HuH-7 (cell line): Measurements from ENCODE around the gene CYP39A1.

Experiments used
- DNase-seq: peaks from one replicate; pipeline ENCODE4 v3.0.0; 2011; ENCODE audit warnings: low spot score

The CYP39A1 gene

GRCh38 chr6:46590765-46591164 lies 61.9 kb downstream of the CYP39A1 start:
- DNase-seq: no peak

GRCh38 chr6:46586906-46587305 lies 65.7 kb downstream of the CYP39A1 start:
- no peak for DNase-seq

GRCh38 chr6:46584586-46584985 lies 68.0 kb downstream of the CYP39A1 start:
- DNase-seq: no peak

- no peak for DNase-seq
Observed at GRCh38 chr6:46583721-46584120, 68.9 kb downstream of the CYP39A1 start.

GRCh38 chr6:46583081-46583480 lies 69.5 kb downstream of the CYP39A1 start:
- no peak for DNase-seq

GRCh38 chr6:46581459-46582177 lies 71.0 kb downstream of the CYP39A1 start:
- DNase-seq: no peak

GRCh38 chr6:46575530-46575929 lies 77.1 kb downstream of the CYP39A1 start:
- no peak for DNase-seq

- no peak for DNase-seq
Observed at GRCh38 chr6:46573140-46573539, 79.5 kb downstream of the CYP39A1 start.

GRCh38 chr6:46565531-46565930 lies 87.1 kb downstream of the CYP39A1 start:
- no peak for DNase-seq

- DNase-seq: no peak
Observed at GRCh38 chr6:46563924-46564323, 88.7 kb downstream of the CYP39A1 start.

GRCh38 chr6:46556053-46556452 lies 96.6 kb downstream of the CYP39A1 start:
- no peak for DNase-seq

- DNase-seq: no peak
Observed at GRCh38 chr6:46555129-46555528, 97.5 kb downstream of the CYP39A1 start.

GRCh38 chr6:46549155-46549554 lies 103.5 kb downstream of the CYP39A1 start:
- DNase-seq: no peak

- no peak for DNase-seq
Observed at GRCh38 chr6:46541556-46541955, 111.1 kb downstream of the CYP39A1 start.

GRCh38 chr6:46539866-46540265 lies 112.8 kb downstream of the CYP39A1 start:
- DNase-seq: no peak

GRCh38 chr6:46538800-46539480 lies 113.7 kb downstream of the CYP39A1 start:
- no peak for DNase-seq

- no peak for DNase-seq
Observed at GRCh38 chr6:46530896-46531295, 121.7 kb downstream of the CYP39A1 start.

GRCh38 chr6:46528961-46529750 lies 123.5 kb downstream of the CYP39A1 start:
- no peak for DNase-seq

GRCh38 chr6:46526607-46527006 lies 126.0 kb downstream of the CYP39A1 start:
- DNase-seq: no peak

GRCh38 chr6:46525583-46525982 lies 127.0 kb downstream of the CYP39A1 start:
- no peak for DNase-seq

- DNase-seq: no peak
Observed at GRCh38 chr6:46521464-46521971, 131.1 kb downstream of the CYP39A1 start.

GRCh38 chr6:46517202-46517601 lies 135.4 kb downstream of the CYP39A1 start:
- no peak for DNase-seq

- DNase-seq: no peak
Observed at GRCh38 chr6:46513533-46513932, 139.1 kb downstream of the CYP39A1 start.
